HL-60 (cell line): ENCODE data around the gene LBX2.

ENCODE experiments used
- GABPA ChIP-seq: IDR thresholded peaks from 2 replicates; pipeline ENCODE4 v1.6.1; 2012; ENCODE audit warnings: low read depth
- POLR2AphosphoS5 ChIP-seq: IDR thresholded peaks from 2 replicates; pipeline ENCODE4 v1.6.1; 2012; ENCODE audit warnings: low read depth
- REST ChIP-seq: IDR thresholded peaks from 2 replicates; pipeline ENCODE4 v1.6.1; 2012; ENCODE audit warnings: low read depth; ENCODE audit not compliant: insufficient replicate concordance
- SPI1 ChIP-seq: IDR thresholded peaks from 2 replicates; pipeline ENCODE4 v1.6.1; 2012; ENCODE audit warnings: low read depth, mild to moderate bottlenecking, borderline replicate concordance
- TF ChIP-seq, protein P1 (sequence below): IDR thresholded peaks from one replicate; pipeline ENCODE4 v1.5.1; 2011; ENCODE audit warnings: low read length, control low read depth, inconsistent platforms; ENCODE audit not compliant: insufficient read depth

DNA sequence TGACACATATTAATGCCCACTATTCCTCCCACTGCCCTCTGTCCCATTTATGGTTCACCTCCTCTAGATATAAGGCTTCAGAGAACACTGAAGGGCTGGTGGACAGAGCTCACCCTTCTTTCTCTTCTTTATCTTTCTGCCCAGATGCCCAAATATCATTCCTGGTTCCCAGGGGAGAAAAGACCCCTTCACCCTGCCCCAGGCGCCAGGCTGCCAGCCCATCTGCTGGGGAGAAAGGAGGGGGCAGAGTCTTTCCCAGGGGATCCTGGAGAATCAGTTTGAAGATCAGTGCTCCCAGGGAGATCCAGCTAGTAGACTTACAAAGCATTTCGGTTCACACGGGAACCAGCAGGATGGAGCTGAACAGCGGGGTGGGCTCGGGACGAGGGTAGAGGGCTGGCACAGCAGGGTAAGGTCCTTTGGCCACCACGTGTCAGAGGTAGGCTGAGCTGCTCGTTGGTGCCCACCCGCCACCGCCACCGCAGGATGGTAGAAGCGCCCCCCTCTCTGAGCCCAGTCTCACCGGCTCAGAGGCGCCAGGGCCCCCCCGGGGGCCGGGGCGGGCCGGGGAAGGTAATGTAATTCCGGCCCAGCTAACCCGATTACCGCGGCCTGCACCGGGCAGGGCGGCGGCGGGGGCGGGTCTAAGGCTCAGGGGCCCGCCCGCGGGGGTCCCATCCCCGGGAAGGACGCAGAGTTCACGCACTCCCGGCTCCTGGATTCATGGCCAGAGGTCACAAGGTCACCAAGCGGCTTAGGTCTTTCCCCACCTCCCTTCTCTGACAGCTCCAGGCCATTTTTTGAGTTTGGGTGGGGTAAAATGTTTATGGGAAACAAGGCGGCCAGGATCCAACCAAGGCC lies 13.6 kb upstream of the LBX2 start:
- TF ChIP-seq, protein P1, sequence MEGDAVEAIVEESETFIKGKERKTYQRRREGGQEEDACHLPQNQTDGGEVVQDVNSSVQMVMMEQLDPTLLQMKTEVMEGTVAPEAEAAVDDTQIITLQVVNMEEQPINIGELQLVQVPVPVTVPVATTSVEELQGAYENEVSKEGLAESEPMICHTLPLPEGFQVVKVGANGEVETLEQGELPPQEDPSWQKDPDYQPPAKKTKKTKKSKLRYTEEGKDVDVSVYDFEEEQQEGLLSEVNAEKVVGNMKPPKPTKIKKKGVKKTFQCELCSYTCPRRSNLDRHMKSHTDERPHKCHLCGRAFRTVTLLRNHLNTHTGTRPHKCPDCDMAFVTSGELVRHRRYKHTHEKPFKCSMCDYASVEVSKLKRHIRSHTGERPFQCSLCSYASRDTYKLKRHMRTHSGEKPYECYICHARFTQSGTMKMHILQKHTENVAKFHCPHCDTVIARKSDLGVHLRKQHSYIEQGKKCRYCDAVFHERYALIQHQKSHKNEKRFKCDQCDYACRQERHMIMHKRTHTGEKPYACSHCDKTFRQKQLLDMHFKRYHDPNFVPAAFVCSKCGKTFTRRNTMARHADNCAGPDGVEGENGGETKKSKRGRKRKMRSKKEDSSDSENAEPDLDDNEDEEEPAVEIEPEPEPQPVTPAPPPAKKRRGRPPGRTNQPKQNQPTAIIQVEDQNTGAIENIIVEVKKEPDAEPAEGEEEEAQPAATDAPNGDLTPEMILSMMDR, result no peak
- no peak for TF ChIP-seq POLR2AphosphoS5
- no peak for TF ChIP-seq GABPA
- TF ChIP-seq REST, result no peak
- no peak for TF ChIP-seq SPI1
